AG09319 (cell line): Measurements from ENCODE around the gene MSI2.

ENCODE experiments used
- DNase-seq: peaks from one replicate; pipeline ENCODE4 v3.0.0-alpha.2; 2010; ENCODE audit warnings: low read depth; ENCODE audit errors: extremely low read depth
- TF ChIP-seq, protein P1 (sequence below): IDR thresholded peaks from 2 replicates; pipeline ENCODE4 v1.5.1; 2011; ENCODE audit warnings: low read depth, mild to moderate bottlenecking, inconsistent platforms, low read length, moderate library complexity

The MSI2 gene

DNA sequence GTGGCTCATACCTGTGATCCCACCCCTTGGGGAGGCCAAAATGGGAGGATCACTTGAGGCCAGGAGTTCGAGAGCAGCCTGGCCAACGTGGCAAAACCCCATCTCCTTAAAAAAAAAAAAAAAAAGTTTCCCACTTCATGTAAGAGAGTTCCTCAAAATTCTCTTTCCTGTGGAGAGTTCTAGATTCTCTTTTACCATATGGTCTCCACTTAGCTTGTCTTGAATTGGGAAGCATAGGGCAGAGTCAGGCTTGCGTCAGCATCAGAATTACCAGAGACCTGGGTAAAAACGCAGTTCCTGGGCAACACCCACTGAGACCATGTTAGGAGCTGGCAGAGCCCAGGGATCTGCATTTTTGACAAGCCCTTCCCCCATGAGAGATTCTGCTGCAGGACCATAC lies 330.4 kb downstream of the MSI2 start:
- no peak for DNase-seq
- TF ChIP-seq, protein P1, sequence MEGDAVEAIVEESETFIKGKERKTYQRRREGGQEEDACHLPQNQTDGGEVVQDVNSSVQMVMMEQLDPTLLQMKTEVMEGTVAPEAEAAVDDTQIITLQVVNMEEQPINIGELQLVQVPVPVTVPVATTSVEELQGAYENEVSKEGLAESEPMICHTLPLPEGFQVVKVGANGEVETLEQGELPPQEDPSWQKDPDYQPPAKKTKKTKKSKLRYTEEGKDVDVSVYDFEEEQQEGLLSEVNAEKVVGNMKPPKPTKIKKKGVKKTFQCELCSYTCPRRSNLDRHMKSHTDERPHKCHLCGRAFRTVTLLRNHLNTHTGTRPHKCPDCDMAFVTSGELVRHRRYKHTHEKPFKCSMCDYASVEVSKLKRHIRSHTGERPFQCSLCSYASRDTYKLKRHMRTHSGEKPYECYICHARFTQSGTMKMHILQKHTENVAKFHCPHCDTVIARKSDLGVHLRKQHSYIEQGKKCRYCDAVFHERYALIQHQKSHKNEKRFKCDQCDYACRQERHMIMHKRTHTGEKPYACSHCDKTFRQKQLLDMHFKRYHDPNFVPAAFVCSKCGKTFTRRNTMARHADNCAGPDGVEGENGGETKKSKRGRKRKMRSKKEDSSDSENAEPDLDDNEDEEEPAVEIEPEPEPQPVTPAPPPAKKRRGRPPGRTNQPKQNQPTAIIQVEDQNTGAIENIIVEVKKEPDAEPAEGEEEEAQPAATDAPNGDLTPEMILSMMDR, result no peak

DNA sequence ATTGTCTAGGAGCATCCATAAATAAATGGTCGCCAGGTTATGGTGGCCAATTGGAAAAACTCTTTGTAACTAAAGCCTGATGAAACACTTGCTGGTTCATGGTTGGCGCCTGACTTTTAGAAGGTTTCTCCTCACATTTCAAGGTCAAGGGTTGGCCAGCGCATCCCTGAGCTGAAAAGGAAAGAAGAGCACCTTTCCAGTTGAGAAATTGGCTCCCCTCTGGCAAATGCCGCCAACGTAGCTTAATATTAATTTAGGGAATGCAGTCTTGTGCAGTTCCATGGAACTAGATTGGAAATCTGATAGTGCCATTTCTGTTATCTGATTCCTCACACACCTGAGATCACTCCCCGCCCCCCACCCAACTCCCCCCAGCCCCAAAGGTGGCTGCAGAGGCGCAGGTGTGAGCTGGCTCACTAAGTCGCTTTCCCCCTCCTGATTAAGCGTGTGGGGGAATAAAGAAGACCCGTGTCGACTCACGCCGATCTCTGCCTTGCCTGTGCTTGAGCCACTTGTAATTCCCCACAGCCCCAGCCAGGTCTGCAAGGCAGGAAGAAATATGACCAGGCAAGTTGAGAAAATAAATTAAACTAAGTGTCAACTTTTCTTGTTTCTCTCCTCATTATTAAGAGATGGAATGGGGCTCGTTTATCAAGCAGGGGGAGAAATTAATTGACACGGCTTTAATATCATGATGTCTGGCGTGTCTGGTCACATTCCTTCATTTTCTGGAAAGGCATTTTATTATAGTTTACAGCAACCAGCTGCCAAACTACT lies 331.1 kb downstream of the MSI2 start:
- DNase-seq, result no peak
- TF ChIP-seq, protein P1, result no peak

DNA sequence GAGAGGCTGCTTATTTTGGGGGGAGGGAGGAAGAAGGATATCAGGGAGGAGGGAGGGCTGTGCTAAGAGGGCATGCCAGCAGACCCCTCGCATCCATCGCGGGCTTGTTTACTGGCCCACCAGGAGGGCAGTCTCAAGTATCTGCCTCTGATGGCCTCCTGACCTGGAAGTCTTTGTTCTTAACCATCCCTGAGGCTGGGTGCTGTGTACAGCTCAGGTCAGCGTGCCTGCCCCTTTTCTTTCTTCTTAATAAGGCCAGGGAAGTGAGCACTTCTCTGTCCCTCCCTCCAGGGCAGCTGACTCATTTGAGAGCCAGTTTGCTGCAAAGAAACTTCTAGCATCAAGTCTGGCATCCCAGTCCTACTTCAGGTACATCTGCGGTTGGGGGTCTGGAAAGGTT lies 331.8 kb downstream of the MSI2 start:
- no peak for DNase-seq

DNA sequence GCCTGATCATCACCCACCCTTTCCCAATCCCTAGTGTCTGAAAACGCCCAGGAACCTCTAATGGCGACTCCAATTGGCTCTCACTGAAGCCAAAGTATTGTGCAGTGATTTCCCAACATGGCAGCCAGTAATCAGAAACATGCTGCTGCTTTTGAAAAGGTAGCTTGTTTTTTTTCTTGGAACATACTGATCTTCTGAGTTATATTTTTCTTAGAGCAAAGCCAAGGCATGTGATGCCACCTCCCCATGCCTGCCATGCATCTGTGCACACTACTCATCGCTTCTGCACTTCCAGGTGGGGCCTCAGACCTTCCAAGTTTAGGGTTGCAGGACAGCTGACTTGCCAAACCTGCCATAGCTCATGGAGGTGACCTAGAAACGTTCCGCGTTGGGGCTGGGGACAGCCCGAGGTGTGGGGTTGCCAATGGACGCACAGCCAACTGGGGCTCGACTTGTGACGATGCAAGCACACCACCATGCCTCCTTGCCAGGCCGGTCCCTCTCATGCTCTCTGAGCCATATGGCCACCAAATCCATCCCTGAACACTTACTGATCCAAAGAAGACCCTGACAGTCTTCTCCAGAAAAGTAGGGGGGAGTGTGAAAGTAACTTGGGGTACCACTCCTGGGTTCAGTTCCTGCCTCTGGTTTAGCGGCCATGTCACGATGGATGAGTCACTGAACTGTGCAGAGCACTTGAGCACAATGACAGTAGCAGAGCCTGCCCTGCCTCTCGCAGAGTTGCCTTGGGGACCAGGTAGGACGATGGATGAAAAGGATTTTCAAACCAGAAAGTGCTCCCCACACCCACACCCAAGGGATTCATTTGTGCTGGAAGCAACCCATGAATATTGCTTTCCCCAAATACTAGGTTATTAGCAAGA lies 333.1 kb downstream of the MSI2 start:
- TF ChIP-seq, protein P1, result no peak
- DNase-seq, result no peak

More for the DNA sequence above, 331.8 kb downstream of the MSI2 start:
- TF ChIP-seq, protein P1, result no peak

DNA sequence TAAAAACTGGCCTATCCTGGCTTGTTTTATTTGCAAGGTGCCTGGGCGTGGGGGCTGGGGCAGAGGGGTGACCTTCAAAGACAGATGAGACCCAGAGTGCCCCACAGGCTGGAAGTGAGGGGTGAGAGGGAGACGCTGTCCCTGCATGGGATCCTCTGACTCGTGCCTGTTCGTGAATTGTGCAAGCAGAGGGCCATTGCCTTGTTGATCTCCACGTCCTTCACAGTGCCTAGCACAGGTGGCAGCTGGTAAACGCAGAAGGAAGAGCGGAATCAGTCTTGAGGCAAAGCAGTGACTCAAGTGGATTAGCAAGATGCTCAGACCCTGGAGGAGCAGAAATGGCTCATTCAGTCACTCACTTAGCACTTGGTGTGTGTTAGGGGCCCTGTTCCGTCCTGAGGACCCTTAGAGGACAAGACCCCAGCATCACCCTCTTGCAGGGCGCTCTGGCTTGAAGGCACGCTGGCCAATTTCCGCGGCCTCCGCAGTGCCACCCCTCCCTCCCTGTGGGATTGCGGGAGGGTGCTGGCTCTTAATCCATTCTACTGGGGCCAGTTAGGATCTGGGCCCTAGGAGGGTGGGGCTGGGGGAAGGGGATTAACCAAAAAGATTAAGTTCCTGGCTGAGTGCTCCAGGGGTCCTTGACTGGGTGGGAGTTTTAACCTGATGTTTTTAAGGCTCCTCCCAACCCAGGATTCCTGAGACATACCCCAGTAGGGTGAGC lies 337.6 kb downstream of the MSI2 start:
- TF ChIP-seq, protein P1, result no peak
- no peak for DNase-seq

DNA sequence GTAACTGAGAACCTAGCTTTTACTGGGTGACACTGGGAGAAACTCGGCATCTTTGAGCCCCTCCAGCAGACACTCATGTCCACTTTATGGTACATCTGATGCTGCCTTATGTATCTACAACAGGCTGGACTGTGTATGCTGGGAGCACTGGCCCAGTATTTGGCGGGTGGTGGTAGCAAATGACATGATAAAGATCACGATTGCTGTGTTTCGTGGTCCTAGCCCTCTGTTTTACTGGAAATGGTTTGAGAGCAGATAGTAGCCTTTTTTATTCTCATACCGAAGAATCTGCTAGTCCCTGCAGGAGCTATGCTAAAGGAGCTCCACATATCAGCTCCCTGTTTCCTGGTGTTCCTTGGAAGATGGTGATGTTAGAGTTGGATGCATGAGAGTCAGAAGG lies 338.4 kb downstream of the MSI2 start:
- DNase-seq, result no peak
- TF ChIP-seq, protein P1, result no peak
